ENCODE results near the gene TMOD1.

GRCh38 chr9:97536480-97536879, 35.0 kb downstream of the TMOD1 start:
- TF ChIP-seq GATA2 (IDR thresholded peaks at IDR 0.05; ENCODE audit: low read depth, low read length): no peak
- TF ChIP-seq GATA3 (IDR thresholded peaks at IDR 0.05; ENCODE audit: low read depth, low read length): no peak

Measured in SH-SY5Y (cell line).